Measurements from ENCODE around the gene PLA2G2D. TPM values are rescaled to one million over a fixed set of nuclear protein-coding genes. Genes with fewer than 3 reads are reported as not detected.

Gene PLA2G2D, protein sequence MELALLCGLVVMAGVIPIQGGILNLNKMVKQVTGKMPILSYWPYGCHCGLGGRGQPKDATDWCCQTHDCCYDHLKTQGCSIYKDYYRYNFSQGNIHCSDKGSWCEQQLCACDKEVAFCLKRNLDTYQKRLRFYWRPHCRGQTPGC
- not detected in 2 replicates for total RNA-seq (2014; rRNA removed; shearing (Covaris generic))

- no peak for DNase-seq (ENCODE audit: low spot score)
Measured at GRCh38 chr1:20119347-20119746, at the start of gene PLA2G2D. Gene PLA2G2D (minus strand): TSS chr1:20119536. CDS start chr1:20119498, 38 bp downstream.

- DNase-seq (ENCODE audit: low spot score) = no peak
Measured at GRCh38 chr1:20168564-20169491, 49.5 kb upstream of the PLA2G2D start.

GRCh38 chr1:20167126-20167525 lies 47.8 kb upstream of the PLA2G2D start:
- no peak for DNase-seq (ENCODE audit: low spot score)

DNA sequence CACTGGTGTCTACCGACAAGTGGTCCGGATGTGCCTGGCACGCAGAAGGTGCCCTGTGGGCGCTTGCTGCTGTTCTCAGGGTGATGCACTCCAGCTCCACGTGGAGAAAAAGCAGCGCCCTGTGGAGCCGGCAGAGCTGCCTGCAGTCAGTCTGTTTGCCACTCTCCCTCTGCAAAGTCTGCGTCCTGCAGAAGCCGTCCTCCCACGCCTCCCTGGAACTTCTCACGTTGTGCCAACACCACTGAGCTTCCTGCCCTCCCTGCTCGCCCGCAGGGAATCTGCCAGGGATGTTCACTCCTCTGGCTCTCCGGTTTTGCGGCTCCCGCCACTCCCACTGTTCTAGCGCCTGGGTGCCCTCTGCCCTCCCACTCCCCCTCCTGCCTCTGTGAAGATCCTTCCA lies 46.7 kb upstream of the PLA2G2D start:
- no peak for DNase-seq (ENCODE audit: low spot score)

DNA sequence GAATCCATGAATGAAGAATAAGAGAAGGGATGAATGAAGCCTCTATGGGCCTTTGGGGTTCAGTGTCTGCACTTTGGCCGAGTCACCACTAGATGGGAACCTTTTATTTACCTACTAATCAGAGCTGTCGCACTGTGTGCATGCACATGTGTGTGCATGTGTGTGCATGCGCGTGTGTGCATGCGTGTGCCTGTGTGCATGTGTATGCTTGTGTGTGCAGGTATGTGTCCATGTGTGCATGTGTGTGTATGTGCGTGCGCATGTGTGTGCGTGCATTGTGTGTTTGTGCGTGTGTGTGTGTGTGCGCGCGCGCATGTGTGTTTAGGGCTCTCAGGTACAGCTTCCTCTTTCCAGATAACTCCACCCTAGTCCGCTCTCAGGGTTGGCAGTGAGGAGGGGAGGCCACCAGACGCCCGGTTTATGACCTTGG lies 46.2 kb upstream of the PLA2G2D start:
- peak; percentile 32 for DNase-seq (ENCODE audit: low spot score)

GRCh38 chr1:20164694-20165202 lies 45.4 kb upstream of the PLA2G2D start:
- DNase-seq (ENCODE audit: low spot score) = no peak

GRCh38 chr1:20160034-20160433 lies 40.7 kb upstream of the PLA2G2D start:
- no peak for DNase-seq (ENCODE audit: low spot score)

DNA sequence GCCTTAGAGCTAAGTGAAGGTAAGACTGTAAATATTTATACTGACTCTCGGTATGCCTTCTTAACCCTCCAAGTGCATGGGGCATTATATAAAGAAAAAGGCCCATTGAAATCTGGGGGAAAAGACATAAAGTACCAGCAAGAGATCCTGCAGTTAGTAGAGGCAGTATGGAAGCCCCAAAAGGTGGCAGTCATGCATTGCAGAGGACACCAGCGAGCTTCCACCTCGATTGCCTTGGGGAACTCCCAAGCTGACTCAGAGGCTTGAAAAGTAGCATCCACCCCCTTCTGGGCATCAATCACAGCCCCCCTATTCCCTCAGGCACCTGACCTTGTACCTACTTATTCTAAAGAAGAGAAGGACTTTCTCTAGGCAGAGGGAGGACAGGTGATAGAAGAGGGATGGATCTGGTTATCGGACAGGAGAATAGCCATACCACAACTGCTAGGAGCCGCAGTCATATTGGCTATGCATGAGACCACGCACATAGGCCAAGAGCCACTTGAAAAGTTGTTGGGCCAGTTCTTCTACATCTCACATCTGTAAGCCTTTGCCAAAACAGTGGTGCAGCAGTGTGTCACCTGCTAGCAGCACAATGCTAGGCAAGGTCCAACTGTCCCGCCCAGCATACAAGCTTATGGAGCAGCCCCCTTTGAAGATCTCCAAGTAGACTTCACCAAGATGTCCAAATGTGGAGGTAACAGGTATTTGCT lies 39.2 kb upstream of the PLA2G2D start:
- no peak for DNase-seq (ENCODE audit: low spot score)

DNA sequence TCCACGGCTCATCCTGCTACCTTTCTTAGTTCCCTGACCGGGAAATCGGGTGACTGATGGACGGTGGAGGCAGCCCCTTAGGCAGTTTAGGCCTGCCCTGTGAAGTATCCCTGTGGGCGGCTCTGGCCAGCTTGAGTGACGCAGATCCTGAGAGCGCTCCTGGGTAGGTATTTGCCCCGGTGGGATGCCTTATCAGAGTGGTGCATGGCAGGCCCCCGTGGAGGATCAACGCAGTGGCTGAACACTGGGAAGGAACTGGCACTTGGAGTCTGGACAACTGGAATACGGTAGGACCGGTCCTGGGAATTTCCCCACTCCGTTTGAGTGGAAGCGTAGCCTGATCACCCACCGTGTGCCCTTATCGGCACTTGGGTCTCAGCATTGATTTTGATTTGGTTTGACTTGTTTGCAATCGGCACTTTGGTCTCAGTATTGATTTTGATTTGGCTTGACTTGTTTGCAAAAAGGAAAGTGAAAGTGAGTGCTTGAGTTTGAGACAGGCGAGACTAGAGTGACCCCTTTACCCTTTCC lies 35.0 kb upstream of the PLA2G2D start:
- no peak for DNase-seq (ENCODE audit: low spot score)

DNA sequence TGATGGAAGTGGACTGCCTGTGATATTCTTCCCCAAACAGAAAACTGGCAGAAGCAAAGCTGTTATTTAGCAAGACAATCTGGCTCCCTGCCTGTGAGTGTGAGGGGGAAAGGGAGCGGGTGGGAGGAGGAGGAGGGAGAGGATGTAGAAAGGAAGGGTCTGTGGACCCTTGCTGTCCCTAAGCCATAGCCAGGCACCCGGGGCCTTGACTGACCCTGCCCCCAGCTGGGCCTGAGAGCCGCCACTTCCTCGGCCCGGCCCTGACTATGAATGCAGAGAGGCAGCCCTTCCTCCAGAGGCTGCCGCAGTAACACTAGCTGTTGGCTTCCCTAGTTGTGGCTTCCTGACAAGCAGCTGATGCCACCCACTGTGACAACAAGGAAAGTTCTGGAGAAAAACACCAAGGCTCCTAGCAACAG lies 33.7 kb upstream of the PLA2G2D start:
- DNase-seq (ENCODE audit: low spot score) = no peak

GRCh38 chr1:20152599-20152930 lies 33.2 kb upstream of the PLA2G2D start:
- no peak for DNase-seq (ENCODE audit: low spot score)

GRCh38 chr1:20151906-20152598 lies 32.7 kb upstream of the PLA2G2D start:
- DNase-seq (ENCODE audit: low spot score) = peak; percentile 87

DNA sequence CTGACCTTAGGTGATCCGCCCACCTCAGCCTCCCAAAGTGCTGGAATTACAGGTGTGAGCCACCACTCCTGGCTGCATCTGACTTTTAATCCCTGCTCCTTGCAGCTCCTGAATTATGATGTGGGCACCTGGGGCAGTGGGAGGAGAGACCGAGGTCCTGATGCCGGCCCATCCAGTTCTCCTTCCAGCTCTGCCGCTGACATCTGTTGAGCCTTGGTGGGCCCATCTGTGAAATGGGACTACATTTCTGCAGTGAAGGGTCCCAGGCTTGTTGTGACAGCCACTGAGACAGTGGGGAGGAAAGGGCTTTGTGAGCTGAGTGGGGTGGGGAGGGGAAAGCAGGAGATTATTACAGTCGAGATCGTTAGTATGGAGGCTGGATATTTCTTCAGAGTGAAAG lies 31.6 kb upstream of the PLA2G2D start:
- no peak for DNase-seq (ENCODE audit: low spot score)

- DNase-seq (ENCODE audit: low spot score) = no peak
Measured at GRCh38 chr1:20150326-20150705, 31.0 kb upstream of the PLA2G2D start.

GRCh38 chr1:20149601-20150325 lies 30.4 kb upstream of the PLA2G2D start:
- DNase-seq (ENCODE audit: low spot score) = no peak

DNA sequence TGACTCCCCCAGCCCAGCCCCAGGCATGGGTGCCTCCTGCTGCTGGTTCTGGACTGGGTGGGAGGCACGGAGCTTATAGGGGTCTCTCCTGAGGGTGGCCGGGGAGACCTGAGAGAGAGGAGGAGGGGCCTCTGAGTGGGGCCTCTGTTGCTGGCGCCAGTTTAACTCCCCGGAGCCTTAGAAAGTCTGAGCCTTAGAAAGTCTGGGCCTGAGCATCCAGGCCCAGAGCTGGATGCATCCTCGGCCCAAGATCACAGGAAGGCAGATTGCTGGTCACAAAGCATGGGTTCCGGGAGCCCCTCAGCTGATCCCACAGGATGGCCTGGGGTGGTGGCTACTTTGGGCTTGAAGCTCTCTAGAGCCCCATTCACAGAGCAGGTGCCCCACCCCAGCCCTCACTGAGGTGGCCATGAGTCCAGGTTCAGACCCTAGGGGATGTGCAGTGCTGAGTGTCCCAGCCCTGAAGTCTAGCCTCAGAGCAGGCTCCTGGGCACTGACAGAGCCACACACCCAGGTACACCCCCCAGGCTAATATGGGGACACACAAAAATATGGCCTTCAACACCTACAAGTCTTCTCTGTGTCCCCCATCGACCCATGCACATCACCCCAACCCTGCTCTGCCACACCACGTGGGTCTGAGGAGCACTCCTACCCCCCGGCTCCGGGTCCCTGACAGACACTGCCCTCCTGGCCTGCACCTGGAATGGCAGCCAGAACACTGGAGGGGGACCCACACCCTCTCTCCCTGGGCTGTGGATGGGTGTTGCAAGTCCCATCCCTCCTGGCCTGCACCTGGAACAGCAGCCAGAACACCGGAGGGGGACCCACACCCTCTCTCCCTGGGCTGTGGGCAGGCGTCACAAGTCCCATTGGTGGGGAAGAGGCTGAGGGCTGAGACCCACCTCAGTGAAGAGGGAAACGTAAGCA lies 29.5 kb upstream of the PLA2G2D start:
- DNase-seq (ENCODE audit: low spot score) = no peak

GRCh38 chr1:20147846-20148570 lies 28.7 kb upstream of the PLA2G2D start:
- no peak for DNase-seq (ENCODE audit: low spot score)

DNA sequence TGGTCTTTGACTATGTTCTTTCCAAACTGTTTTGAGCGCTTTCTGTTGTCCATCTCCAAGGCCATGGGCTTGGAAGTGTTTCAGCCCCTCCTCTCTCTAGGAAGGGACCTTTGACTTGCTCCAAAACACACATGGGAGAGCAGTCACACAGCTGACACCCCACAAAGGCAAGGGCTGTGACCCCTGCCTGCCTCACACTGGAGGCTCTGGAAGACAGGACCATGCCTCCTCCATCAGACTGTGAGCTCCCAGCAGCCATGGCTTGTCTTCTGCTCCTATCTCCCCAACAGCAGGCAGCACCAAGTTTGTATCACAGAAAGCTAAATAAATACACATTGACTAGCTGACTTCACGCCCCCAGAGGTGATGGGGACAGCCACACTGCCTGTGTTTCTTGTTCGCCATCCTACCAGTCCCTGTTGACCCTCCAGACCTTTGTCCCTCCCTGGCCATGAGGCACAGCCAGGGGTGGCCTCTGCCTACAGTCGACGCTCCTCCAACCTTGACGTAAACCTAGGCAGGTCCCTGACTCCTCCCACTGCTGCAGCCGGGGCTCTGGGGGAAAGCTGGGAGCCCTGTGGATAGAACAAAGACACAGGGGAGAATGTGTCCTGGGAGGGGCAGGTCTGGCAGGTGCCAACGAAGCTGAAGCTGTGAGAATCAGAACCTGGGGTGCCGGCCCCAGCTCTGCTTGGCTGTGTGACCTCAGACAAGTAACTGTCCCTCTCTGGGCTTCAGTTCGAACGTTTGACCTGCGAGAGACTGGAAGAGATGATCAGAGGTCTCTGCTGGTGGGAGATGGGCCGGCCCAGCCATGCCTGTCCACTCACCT lies 24.6 kb upstream of the PLA2G2D start:
- DNase-seq (ENCODE audit: low spot score) = no peak
